ENCODE data around the gene SLCO3A1.

Gene SLCO3A1

GRCh38 chr15:92097474-92098178 lies 244.1 kb downstream of the SLCO3A1 start:
- peak overlapping the region; percentile 22 for H2AFZ ChIP-seq
- no peak overlapping the region for H3K27ac ChIP-seq
- TF ChIP-seq CTCF (IDR thresholded peaks at IDR 0.05): peak; percentile 54
- H3K79me2 ChIP-seq: no peaks in the 10 kb centered on the region
- no peaks in the 10 kb centered on the region for H3K27me3 ChIP-seq (ENCODE audit: control insufficient read depth, insufficient read depth, low read length)
- H3K4me1 ChIP-seq: peaks cover 3% of the 10 kb centered on the region
- no peaks in the 10 kb centered on the region for H3K36me3 ChIP-seq (ENCODE audit: control insufficient read depth, insufficient read depth, low read length)
- no peak overlapping the region for H3K4me2 ChIP-seq (ENCODE audit: low read length)
- no peak overlapping the region for H3K4me3 ChIP-seq (ENCODE audit: low read depth, low read length)
- no peaks in the 10 kb centered on the region for H3K9me3 ChIP-seq (ENCODE audit: control insufficient read depth, low read length)
- no peak overlapping the region for H3K9ac ChIP-seq

- Histone ChIP-seq H3K4me3 (ENCODE audit: low read depth, low read length) (no peak overlapping the region), H3K9me3 (ENCODE audit: control insufficient read depth, low read length) (no peaks in the 10 kb centered on the region), H3K27me3 (ENCODE audit: control insufficient read depth, insufficient read depth, low read length) (no peaks in the 10 kb centered on the region), H3K27ac (no peak overlapping the region), H3K36me3 (ENCODE audit: control insufficient read depth, insufficient read depth, low read length) (no peaks in the 10 kb centered on the region), H3K9ac (no peak overlapping the region), H3K4me1 (peaks cover 3% of the 10 kb centered on the region), H3K79me2 (no peaks in the 10 kb centered on the region), H3K4me2 (ENCODE audit: low read length) (no peak overlapping the region), H2AFZ (no peak overlapping the region)
- peak; percentile 9 for TF ChIP-seq CTCF (IDR thresholded peaks at IDR 0.05)
Measured at GRCh38 chr15:92098869-92099268, 245.4 kb downstream of the SLCO3A1 start.

- no peak overlapping the region for H3K27ac ChIP-seq
- TF ChIP-seq CTCF (IDR thresholded peaks at IDR 0.05): no peak
- no peaks in the 10 kb centered on the region for H3K9me3 ChIP-seq (ENCODE audit: control insufficient read depth, low read length)
- no peak overlapping the region for H3K4me3 ChIP-seq (ENCODE audit: low read depth, low read length)
- H3K27me3 ChIP-seq (ENCODE audit: control insufficient read depth, insufficient read depth, low read length): no peaks in the 10 kb centered on the region
- peaks cover 3% of the 10 kb centered on the region for H3K4me1 ChIP-seq
- H2AFZ ChIP-seq: no peak overlapping the region
- H3K9ac ChIP-seq: no peak overlapping the region
- H3K79me2 ChIP-seq: no peaks in the 10 kb centered on the region
- no peak overlapping the region for H3K4me2 ChIP-seq (ENCODE audit: low read length)
- no peaks in the 10 kb centered on the region for H3K36me3 ChIP-seq (ENCODE audit: control insufficient read depth, insufficient read depth, low read length)
Measured at GRCh38 chr15:92100301-92100700, 246.8 kb downstream of the SLCO3A1 start.

- no peak overlapping the region for H2AFZ ChIP-seq
- H3K27ac ChIP-seq: no peak overlapping the region
- no peaks in the 10 kb centered on the region for H3K27me3 ChIP-seq (ENCODE audit: control insufficient read depth, insufficient read depth, low read length)
- no peak overlapping the region for H3K4me3 ChIP-seq (ENCODE audit: low read depth, low read length)
- no peaks in the 10 kb centered on the region for H3K36me3 ChIP-seq (ENCODE audit: control insufficient read depth, insufficient read depth, low read length)
- no peak for TF ChIP-seq CTCF (IDR thresholded peaks at IDR 0.05)
- H3K4me1 ChIP-seq: peaks cover 3% of the 10 kb centered on the region
- no peaks in the 10 kb centered on the region for H3K9me3 ChIP-seq (ENCODE audit: control insufficient read depth, low read length)
- no peaks in the 10 kb centered on the region for H3K79me2 ChIP-seq
- H3K9ac ChIP-seq: no peak overlapping the region
- H3K4me2 ChIP-seq (ENCODE audit: low read length): no peak overlapping the region
Measured at GRCh38 chr15:92100751-92101150, 247.2 kb downstream of the SLCO3A1 start.
